Spleen (tissue), 11 donors: ENCODE data around the gene DAB1. TPM values are rescaled to one million over a fixed set of nuclear protein-coding genes. Genes with fewer than 3 reads are reported as not detected.

Experiments
- DNase-seq: peaks from one replicate; pipeline ENCODE4 v3.0.0-alpha.2; 2020
- H3K27ac ChIP-seq, 8 donors: fragments of 200-600 bp; sonication (generic) in 7 of 8; 1 replicate in 4 of 8; 2 replicates in 4 of 8; pipeline versions ENCODE4 v1.5.0 to v1.8.0; 2016 to 2021; ENCODE audit warnings: inconsistent platforms in 4 of 8, mild to moderate bottlenecking in 4 of 8, moderate library complexity in 1 of 8
- H3K27me3 ChIP-seq, 7 donors: fragments of 200-600 bp; sonication (generic) in 6 of 7; replicated peaks in 1 of 7; 1 replicate in 4 of 7; 2 replicates in 3 of 7; pipeline versions ENCODE4 v1.5.0 to v1.8.0; 2016 to 2021; ENCODE audit warnings: inconsistent platforms in 3 of 7, mild to moderate bottlenecking in 1 of 7
- H3K36me3 ChIP-seq, 6 donors: fragments of 200-600 bp; sonication (generic) in 5 of 6; 1 replicate in 4 of 6; 2 replicates in 2 of 6; pipeline versions ENCODE4 v1.5.0 to v1.8.0; 2016 to 2021; ENCODE audit warnings: inconsistent platforms in 2 of 6
- H3K4me1 ChIP-seq, 6 donors: fragments of 200-600 bp; sonication (generic) in 5 of 6; 1 replicate in 3 of 6; 2 replicates in 3 of 6; pipeline versions ENCODE4 v1.5.0 to v1.8.0; 2016 to 2021; ENCODE audit warnings: inconsistent platforms in 3 of 6
- H3K4me3 ChIP-seq, 8 donors: fragments of 200-600 bp; sonication (generic) in 7 of 8; 1 replicate in 4 of 8; 2 replicates in 4 of 8; pipeline versions ENCODE4 v1.5.0 to v1.8.0; 2016 to 2021; ENCODE audit warnings: inconsistent platforms in 4 of 8, mild to moderate bottlenecking in 4 of 8, moderate library complexity in 2 of 8
- H3K9me3 ChIP-seq, 8 donors: fragments of 200-600 bp; sonication (generic) in 7 of 8; 1 replicate in 4 of 8; 2 replicates in 4 of 8; pipeline versions ENCODE4 v1.5.0 to v1.8.0; 2016 to 2021; ENCODE audit warnings: inconsistent platforms in 4 of 8
- POLR2A ChIP-seq, 3 donors: fragments of 450-650 bp; IDR thresholded peaks; one replicate each; pipeline ENCODE4 v1.5.1; 2017; ENCODE audit warnings: antibody characterized with exemption in 3 of 3, mild to moderate bottlenecking in 1 of 3
- POLR2AphosphoS5 ChIP-seq, 3 donors: sonication (generic); formaldehyde crosslinking; IDR thresholded peaks; one replicate each; pipeline ENCODE4 v1.5.1; 2017; ENCODE audit warnings: antibody characterized with exemption in 3 of 3
- WGBS, 5 donors: extraction: QIAGEN DNeasy Blood & Tissue Kit in 3 of 5; methylation state at CpG; one replicate each; pipeline versions ENCODE4 v1.1.5 to v1.1.7; 2013 to 2018; 5-methylcytosine and 5-hydroxymethylcytosine counted together
- intact Hi-C: fragments of 100-400 bp; cut with DNase I; formaldehyde crosslinking; loops from one replicate; pipeline ENCODE4 v1.15.0; 2023; ENCODE audit warnings: low total_unique reads
- polyA plus RNA-seq, 3 donors: library from polyadenylated mRNA; stranded (reverse); fragments of 200-250 nt; gene quantifications; one replicate each; pipeline ENCODE4 v1.2.1, GENCODE V29; 2013
- total RNA-seq, 7 donors: library from RNA; depleted of rRNA in 3 of 7; stranded (reverse); fragments of >200 nt in 3 of 7; fragmentation: NEBNext Ultra II Directional in 4 of 7; extraction: Animal tissue kit (Norgen Biotek cat#: 25700) in 4 of 7; gene quantifications; one replicate each; pipeline versions ENCODE4 v1.1.0 to v1.2.1, GENCODE V29; 2016 to 2021
- TF ChIP-seq, protein P1 (sequence below), 11 experiments: fragments of 200-600 bp in 7 of 11; fragments of 450-650 bp in 4 of 11; sonication (generic) in 4 of 11; IDR thresholded peaks in 8 of 11; conservative IDR thresholded peaks in 3 of 11; 1 replicate in 7 of 11; 2 replicates in 4 of 11; pipeline versions ENCODE4 v1.4.0 to v1.8.0; 2016 to 2021; ENCODE audit warnings: antibody characterized with exemption in 11 of 11, inconsistent platforms in 4 of 11, mild to moderate bottlenecking in 1 of 11
- donor health status: healthy with polysubstance abuse.
- donor health status: DM: no; HTN: no; CAD: no; lungs with moderate emphysema.
- donor health status: DM: no; HTN: no; CAD: no.
- donor health status: Bipolar disorder and iron deficiency.
- donor health status: healthy.
- donor health status: DM: no; HTN: no; CAD: no.
- donor health status: DM: yes; HTN: yes; CAD: no.

The DAB1 gene
- total and polyA plus RNA-seq, 10 donors: 0.03 to 0.70 (median 0.26) TPM; not detected in 1

DNA sequence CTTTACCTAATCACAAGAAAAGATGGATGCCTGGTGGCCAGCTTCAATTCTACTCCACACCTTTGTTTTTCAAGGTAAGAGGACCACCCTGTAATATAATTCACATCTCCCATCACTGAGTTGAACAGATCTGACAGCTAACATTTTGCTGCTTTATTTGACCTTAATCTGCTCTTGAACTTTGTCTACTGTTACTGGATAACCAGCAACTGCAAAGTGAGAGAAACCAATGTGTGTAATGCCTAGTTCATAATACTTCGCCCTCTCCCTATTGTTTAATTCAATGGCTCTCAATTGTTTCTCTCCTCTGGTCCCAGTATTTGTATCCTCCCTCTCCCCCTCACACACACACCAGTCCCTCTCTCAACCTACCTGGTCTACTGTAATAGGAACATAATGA, 214.4 kb downstream of the DAB1 start:
- no peaks in the 10 kb centered on the region for H3K36me3 ChIP-seq
- DNase-seq: no peak
- no peaks in the 10 kb centered on the region for H3K9me3 ChIP-seq
- no peak overlapping the region for H3K4me3 ChIP-seq
- no peak overlapping the region for H3K27ac ChIP-seq
- 84 to 97% (median 93%) methylated on average over 1 of the region's 1 CpG for WGBS, 5 donors
- no peaks in the 10 kb centered on the region for H3K4me1 ChIP-seq
- intact Hi-C loops: no loop called here
- TF ChIP-seq, protein P1, sequence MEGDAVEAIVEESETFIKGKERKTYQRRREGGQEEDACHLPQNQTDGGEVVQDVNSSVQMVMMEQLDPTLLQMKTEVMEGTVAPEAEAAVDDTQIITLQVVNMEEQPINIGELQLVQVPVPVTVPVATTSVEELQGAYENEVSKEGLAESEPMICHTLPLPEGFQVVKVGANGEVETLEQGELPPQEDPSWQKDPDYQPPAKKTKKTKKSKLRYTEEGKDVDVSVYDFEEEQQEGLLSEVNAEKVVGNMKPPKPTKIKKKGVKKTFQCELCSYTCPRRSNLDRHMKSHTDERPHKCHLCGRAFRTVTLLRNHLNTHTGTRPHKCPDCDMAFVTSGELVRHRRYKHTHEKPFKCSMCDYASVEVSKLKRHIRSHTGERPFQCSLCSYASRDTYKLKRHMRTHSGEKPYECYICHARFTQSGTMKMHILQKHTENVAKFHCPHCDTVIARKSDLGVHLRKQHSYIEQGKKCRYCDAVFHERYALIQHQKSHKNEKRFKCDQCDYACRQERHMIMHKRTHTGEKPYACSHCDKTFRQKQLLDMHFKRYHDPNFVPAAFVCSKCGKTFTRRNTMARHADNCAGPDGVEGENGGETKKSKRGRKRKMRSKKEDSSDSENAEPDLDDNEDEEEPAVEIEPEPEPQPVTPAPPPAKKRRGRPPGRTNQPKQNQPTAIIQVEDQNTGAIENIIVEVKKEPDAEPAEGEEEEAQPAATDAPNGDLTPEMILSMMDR (IDR thresholded peaks at IDR 0.05 in 8 of 11, conservative IDR thresholded peaks at IDR 0.05 in 3 of 11): no peak
- H3K27me3 ChIP-seq: no peaks in the 10 kb centered on the region

DNA sequence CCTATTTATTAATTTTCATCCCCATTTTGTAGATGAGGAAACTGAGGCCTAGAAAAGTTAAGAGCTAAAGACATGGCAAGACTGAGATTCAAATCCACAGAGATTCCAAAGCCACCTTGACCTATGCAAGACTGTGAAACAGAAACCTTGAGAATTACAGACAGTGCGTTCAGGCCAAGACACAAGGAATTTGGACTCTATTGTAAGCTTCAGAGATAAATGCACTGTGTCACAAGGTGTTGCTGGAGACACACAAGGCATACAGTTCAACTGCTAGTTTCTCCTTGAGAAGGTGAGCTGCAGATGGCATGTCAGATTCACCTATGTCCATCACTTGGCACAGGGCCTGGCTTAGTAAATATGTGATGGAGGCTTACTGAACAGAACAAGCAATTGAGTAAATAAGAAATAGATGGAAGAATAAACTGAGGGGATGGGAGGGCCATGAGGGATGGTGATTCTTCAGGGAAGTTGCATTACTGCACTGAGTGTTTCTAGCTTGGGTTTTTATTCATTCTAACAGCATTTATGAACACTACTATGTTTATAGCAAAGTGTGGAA, 215.0 kb downstream of the DAB1 start:
- Histone ChIP-seq H3K4me3 (no peak overlapping the region), H3K27me3 (no peaks in the 10 kb centered on the region), H3K9me3 (no peaks in the 10 kb centered on the region), H3K27ac (no peak overlapping the region), H3K36me3 (no peaks in the 10 kb centered on the region), H3K4me1 (no peaks in the 10 kb centered on the region)
- intact Hi-C loops: no loop called here
- DNase-seq: no peak
- WGBS, 5 donors: 85 to 95% (median 91%) methylated on average over 1 of the region's 1 CpG
- TF ChIP-seq, protein P1 (IDR thresholded peaks at IDR 0.05 in 8 of 11, conservative IDR thresholded peaks at IDR 0.05 in 3 of 11): no peak
- TF ChIP-seq POLR2A (IDR thresholded peaks at IDR 0.05) (no peak), POLR2AphosphoS5 (IDR thresholded peaks at IDR 0.05) (no peak)

GRCh38 chr1:57206038-57206437, 217.8 kb downstream of the DAB1 start:
- DNase-seq: no peak
- H3K27me3 ChIP-seq: no peaks in the 10 kb centered on the region
- H3K9me3 ChIP-seq: no peaks in the 10 kb centered on the region
- TF ChIP-seq, protein P1 (IDR thresholded peaks at IDR 0.05 in 8 of 11, conservative IDR thresholded peaks at IDR 0.05 in 3 of 11): no peak
- no peak for TF ChIP-seq POLR2AphosphoS5 (IDR thresholded peaks at IDR 0.05)
- no peak for TF ChIP-seq POLR2A (IDR thresholded peaks at IDR 0.05)
- intact Hi-C loops: no loop called here
- no peaks in the 10 kb centered on the region for H3K36me3 ChIP-seq
- H3K4me1 ChIP-seq: no peaks in the 10 kb centered on the region
- no peak overlapping the region for H3K27ac ChIP-seq
- H3K4me3 ChIP-seq: no peak overlapping the region

DNA sequence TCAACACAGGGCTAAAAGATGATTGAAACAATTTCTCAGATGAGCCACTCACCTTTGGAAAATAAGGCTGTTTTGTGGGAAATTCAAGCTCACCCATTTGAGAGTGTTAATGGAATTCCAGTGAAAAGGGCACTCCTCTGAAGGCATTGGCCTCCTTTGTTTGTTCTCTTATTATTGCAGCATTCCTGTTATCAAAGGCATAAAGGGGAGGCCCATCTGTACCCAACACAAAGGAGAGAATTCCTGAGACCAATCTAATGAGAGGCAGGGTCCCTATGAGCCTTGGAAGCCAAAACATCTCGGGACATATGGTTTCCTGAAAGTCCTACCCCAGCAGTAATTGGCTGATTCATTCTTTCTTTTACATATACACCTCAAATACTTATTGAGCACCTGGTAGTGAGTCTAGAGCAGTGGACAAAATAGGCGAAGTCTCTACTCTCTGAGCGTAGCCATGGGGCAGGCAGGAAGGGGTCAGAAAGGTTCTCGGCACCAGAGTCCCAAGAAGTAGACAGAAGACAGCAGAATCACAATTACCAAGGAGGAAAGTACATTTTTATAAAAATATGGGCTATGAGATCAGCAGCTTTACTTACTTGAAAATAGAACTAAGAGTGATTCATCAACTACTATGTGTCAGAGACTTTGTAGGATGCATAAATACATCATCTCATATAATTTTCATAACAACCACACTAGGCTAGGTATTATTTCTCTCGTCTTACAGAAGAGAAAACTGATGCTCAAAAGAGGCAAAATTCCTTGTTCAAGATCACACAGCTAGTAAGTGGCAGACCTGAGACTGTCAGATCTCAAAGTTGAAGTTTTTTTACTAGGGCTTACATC, 218.7 kb downstream of the DAB1 start:
- Histone ChIP-seq H3K4me1 (no peaks in the 10 kb centered on the region), H3K27me3 (no peaks in the 10 kb centered on the region), H3K27ac (no peak overlapping the region), H3K4me3 (no peak overlapping the region), H3K36me3 (no peaks in the 10 kb centered on the region), H3K9me3 (no peaks in the 10 kb centered on the region)
- intact Hi-C loops: no loop called here
- no peak for DNase-seq
- TF ChIP-seq, protein P1 (IDR thresholded peaks at IDR 0.05 in 8 of 11, conservative IDR thresholded peaks at IDR 0.05 in 3 of 11): no peak
- TF ChIP-seq POLR2AphosphoS5 (IDR thresholded peaks at IDR 0.05) (no peak), POLR2A (IDR thresholded peaks at IDR 0.05) (no peak)
- 76 to 91% (median 82%) methylated on average over 5 of the region's 5 CpGs for WGBS, 5 donors
